IMR-90 (cell line): ENCODE measurements around the gene MYH6. TPM values are rescaled to one million over a fixed set of nuclear protein-coding genes. Genes with fewer than 3 reads are reported as not detected.

ENCODE experiments used
- ATAC-seq: fragments of 200-7000 bp; cut with Tn5 transposase; 2 replicates; pipeline ENCODE4 v1.9.1; 2020; ENCODE audit warnings: low read depth, mild to moderate bottlenecking, moderate library complexity
- BruUV-seq: library from RNA; stranded (reverse); fragments of 400-500 nt; replicated peaks from 2 replicates; lab custom pipeline; 2021; lab: Mats Ljungman, UMichigan
- CTCF ChIA-PET: fragments of 300-600 bp; formaldehyde crosslinking; extraction: SDS; loops from one replicate; lab custom pipeline; 2021; ENCODE audit warnings: antibody characterized with exemption; lab: Yijun Ruan, JAX
- POLR2A ChIA-PET: fragments of 300-600 bp; sonication (Branson Sonifier 250); formaldehyde crosslinking; loops from one replicate; lab custom pipeline; 2022; ENCODE audit warnings: antibody characterized with exemption; ENCODE audit not compliant: unreplicated experiment; lab: Charles Lee
- DNase-seq: peaks from one replicate; pipeline ENCODE4 v3.0.0; 2013
- H2AFZ ChIP-seq: replicated peaks from 2 replicates; pipeline ENCODE3; 2013; ENCODE audit warnings: low read length, mild to moderate bottlenecking; ENCODE audit not compliant: poor library complexity
- H2AK5ac ChIP-seq: 2 replicates; pipeline ENCODE4 v1.6.1; 2013; ENCODE audit warnings: low read depth, low read length, inconsistent platforms
- H2AK9ac ChIP-seq: replicated peaks from 2 replicates; pipeline ENCODE3; 2013; ENCODE audit warnings: mild to moderate bottlenecking, low read depth, low read length, moderate library complexity; ENCODE audit not compliant: poor library complexity
- H2BK120ac ChIP-seq: 2 replicates; pipeline ENCODE4 v1.6.1; 2013; ENCODE audit warnings: low read depth, low read length, inconsistent platforms
- H2BK15ac ChIP-seq: 3 replicates; pipeline ENCODE4 v1.6.1; 2013; ENCODE audit warnings: low read depth, low read length, inconsistent platforms
- H2BK20ac ChIP-seq: 2 replicates; pipeline ENCODE4 v1.6.1; 2013; ENCODE audit warnings: low read depth, mild to moderate bottlenecking, inconsistent platforms, low read length, moderate library complexity
- H2BK5ac ChIP-seq: 2 replicates; pipeline ENCODE4 v1.6.1; 2013; ENCODE audit warnings: mild to moderate bottlenecking, low read depth, low read length, inconsistent platforms; ENCODE audit not compliant: poor library complexity, severe bottlenecking
- H3K14ac ChIP-seq: replicated peaks from 2 replicates; pipeline ENCODE4 v1.6.1; 2013; ENCODE audit warnings: low read depth, low read length, inconsistent platforms
- H3K18ac ChIP-seq: 2 replicates; pipeline ENCODE4 v1.6.1; 2013; ENCODE audit warnings: low read depth, low read length, control low read depth
- H3K23ac ChIP-seq: 2 replicates; pipeline ENCODE4 v1.6.1; 2013; ENCODE audit warnings: low read depth, low read length, inconsistent platforms
- H3K27ac ChIP-seq: 2 replicates; pipeline ENCODE4 v1.5.1; 2013; ENCODE audit warnings: mild to moderate bottlenecking, control low read depth, low read length; ENCODE audit not compliant: insufficient read depth
- H3K27me3 ChIP-seq: 2 replicates; pipeline ENCODE4 v1.6.1; 2013; ENCODE audit warnings: low read length; ENCODE audit not compliant: control insufficient read depth, insufficient read depth
- H3K36me3 ChIP-seq: 2 replicates; pipeline ENCODE4 v1.6.1; 2013; ENCODE audit warnings: low read length, mixed read lengths; ENCODE audit not compliant: control insufficient read depth, insufficient read depth
- H3K4ac ChIP-seq: 2 replicates; pipeline ENCODE4 v1.6.1; 2013; ENCODE audit warnings: low read depth, low read length, inconsistent platforms
- H3K4me1 ChIP-seq: 2 replicates; pipeline ENCODE4 v1.6.1; 2013; ENCODE audit warnings: low read length, mixed read lengths; ENCODE audit not compliant: control insufficient read depth, insufficient read depth
- H3K4me2 ChIP-seq: 2 replicates; pipeline ENCODE4 v1.6.1; 2013; ENCODE audit warnings: low read depth, mild to moderate bottlenecking, control low read depth, low read length, moderate library complexity
- H3K4me3 ChIP-seq: 2 replicates; pipeline ENCODE4 v1.5.1; 2013; ENCODE audit warnings: low read depth, mild to moderate bottlenecking, control low read depth, low read length, moderate library complexity; ENCODE audit not compliant: insufficient read depth
- H3K56ac ChIP-seq: 2 replicates; pipeline ENCODE4 v1.6.1; 2013; ENCODE audit warnings: low read length, inconsistent platforms; ENCODE audit not compliant: insufficient read depth; ENCODE audit errors: extremely low read depth
- H3K79me1 ChIP-seq, 2 experiments: 2 replicates each; pipeline ENCODE4 v1.6.1; 2013; ENCODE audit warnings: low read length in 2 of 2, inconsistent platforms in 1 of 2, low read depth in 1 of 2
- H3K9ac ChIP-seq: 2 replicates; pipeline ENCODE4 v1.6.1; 2013; ENCODE audit warnings: low read depth, low read length, control low read depth
- H3K9me1 ChIP-seq: 2 replicates; pipeline ENCODE4 v1.6.1; 2013; ENCODE audit warnings: low read length, inconsistent platforms; ENCODE audit not compliant: insufficient read depth
- H3K9me3 ChIP-seq: 2 replicates; pipeline ENCODE4 v1.6.1; 2013; ENCODE audit warnings: low read length; ENCODE audit not compliant: control insufficient read depth, insufficient read depth
- H4K20me1 ChIP-seq: 2 replicates; pipeline ENCODE4 v1.6.1; 2013; ENCODE audit warnings: low read length, inconsistent platforms; ENCODE audit not compliant: insufficient read depth
- H4K5ac ChIP-seq: 2 replicates; pipeline ENCODE4 v1.6.1; 2013; ENCODE audit warnings: mild to moderate bottlenecking, low read depth, low read length, control low read depth
- H4K8ac ChIP-seq, 2 experiments: 2 replicates each; pipeline ENCODE4 v1.6.1; 2013; ENCODE audit warnings: low read depth in 2 of 2, low read length in 2 of 2, control low read depth in 1 of 2, inconsistent platforms in 1 of 2
- H4K91ac ChIP-seq: 2 replicates; pipeline ENCODE4 v1.6.1; 2013; ENCODE audit warnings: low read depth, low read length, inconsistent platforms; ENCODE audit not compliant: insufficient read depth
- MXI1 ChIP-seq: IDR thresholded peaks from 2 replicates; pipeline ENCODE4 v1.6.1; 2012; ENCODE audit warnings: low read depth, mild to moderate bottlenecking, low read length, moderate library complexity, borderline replicate concordance
- WGBS, 2 experiments: methylation state at CpG; one replicate each; pipeline versions ENCODE4 v1.1.5 to v1.1.7; 2013; ENCODE audit warnings: missing lambda C conversion rate in 2 of 2; ENCODE audit not compliant: insufficient read length in 1 of 2; ENCODE audit errors: extremely low coverage in 2 of 2; 5-methylcytosine and 5-hydroxymethylcytosine counted together
- dilution Hi-C: fragments of 300-500 bp; cut with HindIII; formaldehyde crosslinking; loops from one replicate; pipeline ENCODE4 v1.14.3; 2018; ENCODE audit warnings: low sequenced_read_pairs; ENCODE audit not compliant: unreplicated experiment
- in situ Hi-C: fragments of 300-500 bp; cut with MboI; formaldehyde crosslinking; loops from 3 replicates; pipeline ENCODE4 v1.14.3; 2019; ENCODE audit warnings: low sequenced_read_pairs, inconsistent platforms, mixed read lengths
- intact Hi-C: fragments of 100-400 bp; cut with micrococcal nuclease; formaldehyde crosslinking; loops from 2 replicates; pipeline ENCODE4 v1.10.0; 2022
- polyA plus RNA-seq, 3 experiments: library from polyadenylated mRNA; depleted of rRNA; stranded (reverse); fragments of >200 nt; gene quantifications; 2 replicates each; pipeline ENCODE4 v1.2.3, GENCODE V29; 2012; ENCODE audit warnings: low replicate concordance in 1 of 3
- total RNA-seq: library from RNA; depleted of rRNA; stranded (reverse); fragments of >200 nt; gene quantifications from 2 replicates; pipeline ENCODE4 v1.2.3, GENCODE V29; 2012

The MYH6 gene
- total and polyA plus RNA-seq, 2 of the 4 experiments (the other 2 are of a cell fraction): not detected

DNA sequence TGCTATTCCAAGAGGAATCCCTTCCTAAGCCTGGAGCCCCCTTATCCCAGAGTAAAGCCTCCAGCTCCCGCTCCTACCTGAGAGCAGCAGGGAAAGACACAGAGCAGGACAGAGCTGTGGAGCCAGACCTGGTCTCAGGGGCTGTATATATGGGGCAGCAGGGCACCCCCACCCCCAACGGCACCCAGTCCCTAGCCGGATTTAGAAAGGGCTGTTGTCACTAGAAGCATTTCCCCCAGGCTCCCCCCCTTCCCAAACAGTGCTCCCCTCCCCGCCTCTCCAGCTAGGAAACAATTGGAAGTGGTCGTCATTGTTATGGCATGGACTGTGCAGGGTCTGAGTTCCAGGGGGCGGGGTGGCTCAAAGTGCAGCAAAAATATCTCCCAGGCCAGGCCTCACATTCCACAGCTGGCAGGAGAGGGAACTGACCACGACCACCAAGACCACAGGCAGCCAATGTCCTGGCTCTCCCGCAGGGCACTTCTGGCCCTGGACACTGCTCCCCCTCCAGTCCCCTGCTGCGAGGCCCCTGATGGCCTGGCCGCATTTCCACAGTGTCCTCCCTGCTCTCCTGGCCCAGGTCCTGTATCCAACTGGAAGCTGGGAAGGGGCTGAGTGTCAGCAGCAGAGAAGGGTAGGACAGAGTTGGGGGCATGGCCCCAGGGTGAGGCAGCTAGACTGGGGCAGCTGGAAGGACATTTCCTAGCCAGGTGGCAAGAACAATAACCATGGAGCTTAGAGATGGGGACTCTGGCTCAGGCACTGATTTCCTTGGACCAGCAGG, 27.7 kb upstream of the MYH6 start, which contains the start of gene MYH7:
Gene MYH7, minus strand, starts transcription at position 118 of the 784 bp plus-strand sequence. CDS start 1,928 bp downstream, outside the sequence.
- Histone ChIP-seq H3K9ac (no peak within 1 kb of the TSS), H3K36me3 (no peaks in the 10 kb centered on the region), H3K27me3 (peaks cover 31% of the 10 kb centered on the region), H3K4me1 (no peaks in the 10 kb centered on the region), H4K91ac (no peak within 1 kb of the TSS), H2BK5ac (no peak within 1 kb of the TSS), H3K23ac (no peak within 1 kb of the TSS), H4K8ac (no peak within 1 kb of the TSS), H3K9me3 (no peaks in the 10 kb centered on the region), H2AK9ac (no peak within 1 kb of the TSS), H3K14ac (no peak within 1 kb of the TSS), H2BK15ac (no peak within 1 kb of the TSS), H3K79me1 (no peaks in the 10 kb centered on the region), H3K56ac (no peak within 1 kb of the TSS), H2BK20ac (no peak within 1 kb of the TSS), H3K4me3 (no peak within 1 kb of the TSS), H3K4me2 (no peak within 1 kb of the TSS), H2AK5ac (no peak within 1 kb of the TSS), H3K18ac (no peak within 1 kb of the TSS), H2AFZ (no peak within 1 kb of the TSS), H3K4ac (no peak within 1 kb of the TSS), H4K20me1 (no peaks in the 10 kb centered on the region), H4K5ac (no peak within 1 kb of the TSS), H3K9me1 (no peaks in the 10 kb centered on the region; the same call in 1 of the 2 replicates), H2BK120ac (no peak within 1 kb of the TSS), H3K27ac (no peak within 1 kb of the TSS)
- BruUV-seq: no TSS peak
- no peak for ATAC-seq
- dilution Hi-C loops (no loop called here), in situ Hi-C loops (no loop called here), intact Hi-C loops (no loop called here)
- CTCF ChIA-PET: no interaction called here
- no peak for TF ChIP-seq MXI1
- 40% methylated on average over 1 of the region's 10 CpGs; no CpG with 5 or more reads in 1 of the 2 experiments for WGBS, 2 experiments
- DNase-seq: no peak
- POLR2A ChIA-PET: no interaction called here
